Liver (tissue), 9 donors: ENCODE measurements around the gene ZNF213. TPM values are rescaled to one million over a fixed set of nuclear protein-coding genes. Genes with fewer than 3 reads are reported as not detected.

Source experiments
- DNase-seq: peaks from one replicate; pipeline ENCODE4 v3.0.0-alpha.2; 2017; ENCODE audit warnings: low spot score
- H3K27ac ChIP-seq, 2 donors: one replicate each; pipeline ENCODE4 v1.7.0; 2013; ENCODE audit warnings: inconsistent platforms in 2 of 2, low read length in 2 of 2, control low read depth in 1 of 2, low read depth in 1 of 2, mild to moderate bottlenecking in 1 of 2
- H3K27me3 ChIP-seq, 4 donors: one replicate each; pipeline versions ENCODE4 v1.6.1 to v1.7.0; 2013; ENCODE audit warnings: low read length in 3 of 4, inconsistent platforms in 1 of 4, mild to moderate bottlenecking in 1 of 4, moderate library complexity in 1 of 4; ENCODE audit not compliant: control insufficient read depth in 4 of 4, insufficient read depth in 4 of 4
- H3K36me3 ChIP-seq, 4 donors: one replicate each; pipeline versions ENCODE4 v1.6.1 to v1.7.0; 2013; ENCODE audit warnings: low read length in 3 of 4, mild to moderate bottlenecking in 3 of 4, low read depth in 1 of 4, moderate library complexity in 1 of 4; ENCODE audit not compliant: control insufficient read depth in 4 of 4, insufficient read depth in 3 of 4
- H3K4me1 ChIP-seq, 4 donors: one replicate each; pipeline versions ENCODE4 v1.6.1 to v1.7.0; 2013; ENCODE audit warnings: low read length in 3 of 4, mild to moderate bottlenecking in 3 of 4, moderate library complexity in 1 of 4; ENCODE audit not compliant: control insufficient read depth in 4 of 4, insufficient read depth in 4 of 4
- H3K4me3 ChIP-seq, 3 donors: one replicate each; pipeline versions ENCODE4 v1.6.1 to v1.7.0; 2013; ENCODE audit warnings: low read length in 3 of 3, control low read depth in 1 of 3, low read depth in 1 of 3, mild to moderate bottlenecking in 1 of 3
- H3K9ac ChIP-seq, 2 donors: one replicate each; pipeline ENCODE4 v1.7.0; 2013; ENCODE audit warnings: low read length in 2 of 2, mild to moderate bottlenecking in 2 of 2, moderate library complexity in 2 of 2, control low read depth in 1 of 2, low read depth in 1 of 2
- H3K9me3 ChIP-seq, 4 donors: one replicate each; pipeline versions ENCODE4 v1.6.1 to v1.7.0; 2013; ENCODE audit warnings: low read length in 3 of 4; ENCODE audit not compliant: control insufficient read depth in 4 of 4
- FOXA1 ChIP-seq: IDR thresholded peaks from 2 replicates; pipeline ENCODE4 v1.6.1; 2016; ENCODE audit warnings: antibody characterized with exemption
- FOXA2 ChIP-seq: IDR thresholded peaks from 2 replicates; pipeline ENCODE4 v1.6.1; 2016; ENCODE audit warnings: antibody characterized with exemption
- GABPA ChIP-seq, 2 donors: IDR thresholded peaks in 1 of 2; conservative IDR thresholded peaks in 1 of 2; 2 replicates each; pipeline ENCODE4 v1.6.1; 2016; ENCODE audit warnings: antibody characterized with exemption in 2 of 2, mild to moderate bottlenecking in 1 of 2, moderate library complexity in 1 of 2
- HNF4A ChIP-seq, 2 donors: conservative IDR thresholded peaks; 2 replicates each; pipeline ENCODE4 v1.6.1; 2016; ENCODE audit warnings: antibody characterized with exemption in 2 of 2, mild to moderate bottlenecking in 2 of 2
- HNF4G ChIP-seq: IDR thresholded peaks from 2 replicates; pipeline ENCODE4 v1.6.1; 2016; ENCODE audit warnings: antibody characterized with exemption
- JUND ChIP-seq, 2 donors: IDR thresholded peaks; 2 replicates each; pipeline ENCODE4 v1.6.1; 2016; ENCODE audit warnings: antibody characterized with exemption in 2 of 2
- NR2F2 ChIP-seq: IDR thresholded peaks from 2 replicates; pipeline ENCODE4 v1.6.1; 2016; ENCODE audit warnings: antibody characterized with exemption
- RAD21 ChIP-seq, 2 donors: IDR thresholded peaks; 2 replicates each; pipeline ENCODE4 v1.6.1; 2016; ENCODE audit warnings: antibody characterized with exemption in 2 of 2, mild to moderate bottlenecking in 2 of 2
- RXRA ChIP-seq, 2 donors: IDR thresholded peaks; 2 replicates each; pipeline ENCODE4 v1.6.1; 2017 to 2018; ENCODE audit warnings: antibody characterized with exemption in 2 of 2, mild to moderate bottlenecking in 1 of 2
- SP1 ChIP-seq: IDR thresholded peaks from 2 replicates; pipeline ENCODE4 v1.6.1; 2018; ENCODE audit warnings: antibody characterized with exemption, mild to moderate bottlenecking
- TAF1 ChIP-seq: conservative IDR thresholded peaks from 2 replicates; pipeline ENCODE4 v1.6.1; 2016; ENCODE audit warnings: antibody characterized with exemption, mild to moderate bottlenecking
- WGBS: extraction: QIAGEN DNeasy Blood & Tissue Kit; methylation state at CpG from one replicate; pipeline ENCODE4 v1.1.7; 2013; 5-methylcytosine and 5-hydroxymethylcytosine counted together
- polyA plus RNA-seq, 2 donors: library from polyadenylated mRNA; stranded (reverse) in 1 of 2; unstranded in 1 of 2; fragments of 200-250 nt in 1 of 2; fragments of >200 nt in 1 of 2; fragmentation: Nextera tagmentation in 1 of 2; extraction: Ambion mirVana in 1 of 2; gene quantifications; one replicate each; pipeline versions ENCODE4 v1.2.1 to v1.2.3, GENCODE V29; 2013 to 2015
- total RNA-seq, 2 donors: library from RNA; depleted of rRNA; stranded (reverse); fragments of >200 nt; gene quantifications; one replicate each; pipeline ENCODE4 v1.2.3, GENCODE V29; 2014
- TF ChIP-seq, protein P1 (sequence below): IDR thresholded peaks from 2 replicates; pipeline ENCODE4 v1.6.1; 2016; ENCODE audit warnings: antibody characterized with exemption
- TF ChIP-seq, protein P2 (sequence below): IDR thresholded peaks from 2 replicates; pipeline ENCODE4 v1.6.1; 2016; ENCODE audit warnings: antibody characterized with exemption, mild to moderate bottlenecking
- TF ChIP-seq, protein P3 (sequence below): IDR thresholded peaks from 2 replicates; pipeline ENCODE4 v1.6.1; 2016; ENCODE audit warnings: antibody characterized with exemption
- TF ChIP-seq, protein P4 (sequence below): fragments of 150-350 bp; IDR thresholded peaks from 2 replicates; pipeline ENCODE4 v1.5.1; 2017; ENCODE audit warnings: improper control_type of control experiment, low read depth, low read length; ENCODE audit not compliant: missing input control
- TF ChIP-seq, protein P5 (sequence below): IDR thresholded peaks from 2 replicates; pipeline ENCODE4 v1.6.1; 2016; ENCODE audit warnings: antibody characterized with exemption
- donor health status: healthy.
- donor health status: healthy.
- donor health status: healthy.
- donor health status: healthy.
- donor health status: healthy.

ZNF213 gene
- total and polyA plus RNA-seq, 4 donors: 0.56 to 4.5 (median 1.7) TPM

DNA sequence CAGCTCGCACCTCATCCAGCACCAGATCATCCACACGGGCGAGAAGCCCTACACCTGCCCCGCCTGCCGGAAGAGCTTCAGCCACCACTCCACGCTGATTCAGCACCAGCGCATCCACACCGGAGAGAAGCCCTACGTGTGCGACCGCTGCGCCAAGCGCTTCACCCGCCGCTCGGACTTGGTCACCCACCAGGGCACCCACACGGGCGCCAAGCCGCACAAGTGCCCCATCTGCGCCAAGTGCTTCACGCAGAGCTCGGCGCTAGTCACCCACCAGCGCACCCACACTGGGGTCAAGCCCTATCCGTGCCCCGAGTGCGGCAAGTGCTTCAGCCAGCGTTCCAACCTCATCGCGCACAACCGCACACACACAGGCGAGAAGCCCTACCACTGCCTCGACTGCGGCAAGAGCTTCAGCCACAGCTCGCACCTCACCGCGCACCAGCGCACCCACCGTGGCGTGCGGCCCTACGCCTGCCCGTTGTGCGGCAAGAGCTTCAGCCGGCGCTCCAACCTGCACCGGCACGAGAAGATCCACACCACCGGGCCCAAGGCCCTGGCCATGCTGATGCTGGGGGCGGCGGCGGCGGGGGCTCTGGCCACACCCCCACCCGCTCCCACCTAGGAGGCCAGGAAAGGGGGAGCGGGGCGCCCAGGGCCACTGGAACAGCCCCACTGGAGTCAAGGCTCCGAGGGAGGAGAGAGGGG lies 15.0 kb upstream of the ZNF213 start:
- no peak overlapping the region for H3K9ac ChIP-seq
- peaks cover 0 to 13% (median 9%) of the 10 kb centered on the region in 4 donors for H3K4me1 ChIP-seq
- H3K9me3 ChIP-seq: no peaks in the 10 kb centered on the region
- TF ChIP-seq RAD21 (IDR thresholded peaks at IDR 0.05) (no peak), FOXA2 (no peak), RXRA (IDR thresholded peaks at IDR 0.05) (no peak), GABPA (IDR thresholded peaks at IDR 0.05 in 1 of 2, conservative IDR thresholded peaks at IDR 0.05 in 1 of 2) (no peak), SP1 (no peak), JUND (IDR thresholded peaks at IDR 0.05) (no peak), TAF1 (no peak), NR2F2 (no peak), HNF4G (no peak), FOXA1 (no peak), HNF4A (conservative IDR thresholded peaks at IDR 0.05) (no peak)
- TF ChIP-seq, protein P1, sequence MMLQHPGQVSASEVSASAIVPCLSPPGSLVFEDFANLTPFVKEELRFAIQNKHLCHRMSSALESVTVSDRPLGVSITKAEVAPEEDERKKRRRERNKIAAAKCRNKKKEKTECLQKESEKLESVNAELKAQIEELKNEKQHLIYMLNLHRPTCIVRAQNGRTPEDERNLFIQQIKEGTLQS: no peak
- TF ChIP-seq, protein P2, sequence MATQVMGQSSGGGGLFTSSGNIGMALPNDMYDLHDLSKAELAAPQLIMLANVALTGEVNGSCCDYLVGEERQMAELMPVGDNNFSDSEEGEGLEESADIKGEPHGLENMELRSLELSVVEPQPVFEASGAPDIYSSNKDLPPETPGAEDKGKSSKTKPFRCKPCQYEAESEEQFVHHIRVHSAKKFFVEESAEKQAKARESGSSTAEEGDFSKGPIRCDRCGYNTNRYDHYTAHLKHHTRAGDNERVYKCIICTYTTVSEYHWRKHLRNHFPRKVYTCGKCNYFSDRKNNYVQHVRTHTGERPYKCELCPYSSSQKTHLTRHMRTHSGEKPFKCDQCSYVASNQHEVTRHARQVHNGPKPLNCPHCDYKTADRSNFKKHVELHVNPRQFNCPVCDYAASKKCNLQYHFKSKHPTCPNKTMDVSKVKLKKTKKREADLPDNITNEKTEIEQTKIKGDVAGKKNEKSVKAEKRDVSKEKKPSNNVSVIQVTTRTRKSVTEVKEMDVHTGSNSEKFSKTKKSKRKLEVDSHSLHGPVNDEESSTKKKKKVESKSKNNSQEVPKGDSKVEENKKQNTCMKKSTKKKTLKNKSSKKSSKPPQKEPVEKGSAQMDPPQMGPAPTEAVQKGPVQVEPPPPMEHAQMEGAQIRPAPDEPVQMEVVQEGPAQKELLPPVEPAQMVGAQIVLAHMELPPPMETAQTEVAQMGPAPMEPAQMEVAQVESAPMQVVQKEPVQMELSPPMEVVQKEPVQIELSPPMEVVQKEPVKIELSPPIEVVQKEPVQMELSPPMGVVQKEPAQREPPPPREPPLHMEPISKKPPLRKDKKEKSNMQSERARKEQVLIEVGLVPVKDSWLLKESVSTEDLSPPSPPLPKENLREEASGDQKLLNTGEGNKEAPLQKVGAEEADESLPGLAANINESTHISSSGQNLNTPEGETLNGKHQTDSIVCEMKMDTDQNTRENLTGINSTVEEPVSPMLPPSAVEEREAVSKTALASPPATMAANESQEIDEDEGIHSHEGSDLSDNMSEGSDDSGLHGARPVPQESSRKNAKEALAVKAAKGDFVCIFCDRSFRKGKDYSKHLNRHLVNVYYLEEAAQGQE: no peak
- TF ChIP-seq, protein P3, sequence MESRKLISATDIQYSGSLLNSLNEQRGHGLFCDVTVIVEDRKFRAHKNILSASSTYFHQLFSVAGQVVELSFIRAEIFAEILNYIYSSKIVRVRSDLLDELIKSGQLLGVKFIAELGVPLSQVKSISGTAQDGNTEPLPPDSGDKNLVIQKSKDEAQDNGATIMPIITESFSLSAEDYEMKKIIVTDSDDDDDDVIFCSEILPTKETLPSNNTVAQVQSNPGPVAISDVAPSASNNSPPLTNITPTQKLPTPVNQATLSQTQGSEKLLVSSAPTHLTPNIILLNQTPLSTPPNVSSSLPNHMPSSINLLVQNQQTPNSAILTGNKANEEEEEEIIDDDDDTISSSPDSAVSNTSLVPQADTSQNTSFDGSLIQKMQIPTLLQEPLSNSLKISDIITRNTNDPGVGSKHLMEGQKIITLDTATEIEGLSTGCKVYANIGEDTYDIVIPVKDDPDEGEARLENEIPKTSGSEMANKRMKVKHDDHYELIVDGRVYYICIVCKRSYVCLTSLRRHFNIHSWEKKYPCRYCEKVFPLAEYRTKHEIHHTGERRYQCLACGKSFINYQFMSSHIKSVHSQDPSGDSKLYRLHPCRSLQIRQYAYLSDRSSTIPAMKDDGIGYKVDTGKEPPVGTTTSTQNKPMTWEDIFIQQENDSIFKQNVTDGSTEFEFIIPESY: no peak
- TF ChIP-seq, protein P4, sequence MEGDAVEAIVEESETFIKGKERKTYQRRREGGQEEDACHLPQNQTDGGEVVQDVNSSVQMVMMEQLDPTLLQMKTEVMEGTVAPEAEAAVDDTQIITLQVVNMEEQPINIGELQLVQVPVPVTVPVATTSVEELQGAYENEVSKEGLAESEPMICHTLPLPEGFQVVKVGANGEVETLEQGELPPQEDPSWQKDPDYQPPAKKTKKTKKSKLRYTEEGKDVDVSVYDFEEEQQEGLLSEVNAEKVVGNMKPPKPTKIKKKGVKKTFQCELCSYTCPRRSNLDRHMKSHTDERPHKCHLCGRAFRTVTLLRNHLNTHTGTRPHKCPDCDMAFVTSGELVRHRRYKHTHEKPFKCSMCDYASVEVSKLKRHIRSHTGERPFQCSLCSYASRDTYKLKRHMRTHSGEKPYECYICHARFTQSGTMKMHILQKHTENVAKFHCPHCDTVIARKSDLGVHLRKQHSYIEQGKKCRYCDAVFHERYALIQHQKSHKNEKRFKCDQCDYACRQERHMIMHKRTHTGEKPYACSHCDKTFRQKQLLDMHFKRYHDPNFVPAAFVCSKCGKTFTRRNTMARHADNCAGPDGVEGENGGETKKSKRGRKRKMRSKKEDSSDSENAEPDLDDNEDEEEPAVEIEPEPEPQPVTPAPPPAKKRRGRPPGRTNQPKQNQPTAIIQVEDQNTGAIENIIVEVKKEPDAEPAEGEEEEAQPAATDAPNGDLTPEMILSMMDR: no peak
- TF ChIP-seq, protein P5, sequence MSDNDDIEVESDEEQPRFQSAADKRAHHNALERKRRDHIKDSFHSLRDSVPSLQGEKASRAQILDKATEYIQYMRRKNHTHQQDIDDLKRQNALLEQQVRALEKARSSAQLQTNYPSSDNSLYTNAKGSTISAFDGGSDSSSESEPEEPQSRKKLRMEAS: no peak
- WGBS: 96% methylated on average over 57 of the region's 57 CpGs
- H3K27me3 ChIP-seq: no peaks in the 10 kb centered on the region
- no peak overlapping the region for H3K4me3 ChIP-seq
- H3K36me3 ChIP-seq: peaks cover 0 to 31% (median 3%) of the 10 kb centered on the region in 4 donors
- DNase-seq: no peak
- no peak overlapping the region for H3K27ac ChIP-seq
